GM06990 (cell line): Measurements from ENCODE around the gene CST5.

Experiments used
- DNase-seq: peaks from one replicate; pipeline ENCODE4 v3.0.0-alpha.2; 2011; ENCODE audit not compliant: insufficient read length; ENCODE audit errors: extremely low read depth
- H3K27me3 ChIP-seq: replicated peaks from 2 replicates; pipeline ENCODE4 v1.6.0; 2011; ENCODE audit warnings: low read length; ENCODE audit not compliant: control insufficient read depth, insufficient read depth
- H3K36me3 ChIP-seq: 2 replicates; pipeline ENCODE4 v1.5.1; 2011; ENCODE audit warnings: low read length; ENCODE audit not compliant: control insufficient read depth, insufficient read depth
- H3K4me3 ChIP-seq: replicated peaks from 2 replicates; pipeline ENCODE4 v1.5.1; 2011; ENCODE audit warnings: low read depth, mild to moderate bottlenecking, control low read depth, low read length
- TF ChIP-seq, protein P1 (sequence below): IDR thresholded peaks from 2 replicates; pipeline ENCODE4 v1.5.1; 2011; ENCODE audit warnings: low read length, control low read depth, mild to moderate bottlenecking, inconsistent platforms; ENCODE audit not compliant: insufficient read depth, poor library complexity, severe bottlenecking

CST5 gene

DNA sequence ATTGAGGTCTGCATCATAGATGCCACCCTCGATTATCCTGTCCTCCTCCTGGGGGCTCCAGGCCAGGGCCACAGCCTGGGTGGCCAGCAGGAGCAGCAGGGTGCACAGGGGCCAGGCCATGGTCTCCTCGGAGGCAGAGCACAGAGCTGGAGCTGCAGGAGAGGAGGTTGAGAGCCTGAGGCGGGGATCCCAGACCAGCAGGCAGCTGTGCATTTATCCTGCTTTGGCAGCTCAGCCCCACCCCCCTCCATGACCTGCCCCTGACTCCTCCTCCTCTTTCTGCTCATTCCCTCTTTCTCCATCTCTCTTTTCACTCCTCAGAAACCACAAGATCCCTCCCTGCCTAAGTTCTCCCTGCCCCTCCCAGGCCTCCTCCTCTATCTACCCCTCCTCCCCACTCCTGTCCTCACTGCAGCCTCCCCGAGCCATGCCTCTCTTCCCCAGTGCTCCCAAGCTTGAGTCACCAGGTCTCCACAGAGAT is 53.0 kb downstream of the CST5 start, which contains the start of gene CST2:
TSS of gene CST2 (minus strand) at position 189 of the 481 bp plus-strand sequence. CDS start at position 120, 69 bp downstream.
- Histone ChIP-seq H3K36me3 (no peaks in the 10 kb centered on the region), H3K27me3 (no peaks in the 10 kb centered on the region; the same call in 1 of the 2 replicates), H3K4me3 (no peak within 1 kb of the TSS)
- TF ChIP-seq, protein P1, sequence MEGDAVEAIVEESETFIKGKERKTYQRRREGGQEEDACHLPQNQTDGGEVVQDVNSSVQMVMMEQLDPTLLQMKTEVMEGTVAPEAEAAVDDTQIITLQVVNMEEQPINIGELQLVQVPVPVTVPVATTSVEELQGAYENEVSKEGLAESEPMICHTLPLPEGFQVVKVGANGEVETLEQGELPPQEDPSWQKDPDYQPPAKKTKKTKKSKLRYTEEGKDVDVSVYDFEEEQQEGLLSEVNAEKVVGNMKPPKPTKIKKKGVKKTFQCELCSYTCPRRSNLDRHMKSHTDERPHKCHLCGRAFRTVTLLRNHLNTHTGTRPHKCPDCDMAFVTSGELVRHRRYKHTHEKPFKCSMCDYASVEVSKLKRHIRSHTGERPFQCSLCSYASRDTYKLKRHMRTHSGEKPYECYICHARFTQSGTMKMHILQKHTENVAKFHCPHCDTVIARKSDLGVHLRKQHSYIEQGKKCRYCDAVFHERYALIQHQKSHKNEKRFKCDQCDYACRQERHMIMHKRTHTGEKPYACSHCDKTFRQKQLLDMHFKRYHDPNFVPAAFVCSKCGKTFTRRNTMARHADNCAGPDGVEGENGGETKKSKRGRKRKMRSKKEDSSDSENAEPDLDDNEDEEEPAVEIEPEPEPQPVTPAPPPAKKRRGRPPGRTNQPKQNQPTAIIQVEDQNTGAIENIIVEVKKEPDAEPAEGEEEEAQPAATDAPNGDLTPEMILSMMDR, result no peak
- no peak for DNase-seq
